HepG2 (cell line): ENCODE measurements around the gene GYPC.

ENCODE experiments used
- ELF4 ChIP-seq: sonication (generic); formaldehyde crosslinking; IDR thresholded peaks from 2 replicates; pipeline ENCODE4 v1.5.0; 2020; ENCODE audit warnings: missing genetic modification reagents, mild to moderate bottlenecking, moderate library complexity, borderline replicate concordance
- RAD21 ChIP-seq: fragments of 450-650 bp; formaldehyde crosslinking; IDR thresholded peaks from 2 replicates; pipeline ENCODE4 v1.5.0; 2020; ENCODE audit warnings: mild to moderate bottlenecking
- TF ChIP-seq, protein P1 (sequence below): IDR thresholded peaks from 2 replicates; pipeline ENCODE4 v1.6.1; 2012; ENCODE audit warnings: inconsistent platforms
- TF ChIP-seq, protein P2 (sequence below): sonication (generic); formaldehyde crosslinking; IDR thresholded peaks from 2 replicates; pipeline ENCODE4 v1.5.0; 2020; ENCODE audit warnings: mild to moderate bottlenecking, missing genetic modification reagents, borderline replicate concordance

- TF ChIP-seq, protein P1, sequence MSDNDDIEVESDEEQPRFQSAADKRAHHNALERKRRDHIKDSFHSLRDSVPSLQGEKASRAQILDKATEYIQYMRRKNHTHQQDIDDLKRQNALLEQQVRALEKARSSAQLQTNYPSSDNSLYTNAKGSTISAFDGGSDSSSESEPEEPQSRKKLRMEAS: no peak
- no peak for TF ChIP-seq ELF4 (CRISPR knock-in tag)
- TF ChIP-seq RAD21 (CRISPR knock-in tag): no peak
- TF ChIP-seq, protein P2, sequence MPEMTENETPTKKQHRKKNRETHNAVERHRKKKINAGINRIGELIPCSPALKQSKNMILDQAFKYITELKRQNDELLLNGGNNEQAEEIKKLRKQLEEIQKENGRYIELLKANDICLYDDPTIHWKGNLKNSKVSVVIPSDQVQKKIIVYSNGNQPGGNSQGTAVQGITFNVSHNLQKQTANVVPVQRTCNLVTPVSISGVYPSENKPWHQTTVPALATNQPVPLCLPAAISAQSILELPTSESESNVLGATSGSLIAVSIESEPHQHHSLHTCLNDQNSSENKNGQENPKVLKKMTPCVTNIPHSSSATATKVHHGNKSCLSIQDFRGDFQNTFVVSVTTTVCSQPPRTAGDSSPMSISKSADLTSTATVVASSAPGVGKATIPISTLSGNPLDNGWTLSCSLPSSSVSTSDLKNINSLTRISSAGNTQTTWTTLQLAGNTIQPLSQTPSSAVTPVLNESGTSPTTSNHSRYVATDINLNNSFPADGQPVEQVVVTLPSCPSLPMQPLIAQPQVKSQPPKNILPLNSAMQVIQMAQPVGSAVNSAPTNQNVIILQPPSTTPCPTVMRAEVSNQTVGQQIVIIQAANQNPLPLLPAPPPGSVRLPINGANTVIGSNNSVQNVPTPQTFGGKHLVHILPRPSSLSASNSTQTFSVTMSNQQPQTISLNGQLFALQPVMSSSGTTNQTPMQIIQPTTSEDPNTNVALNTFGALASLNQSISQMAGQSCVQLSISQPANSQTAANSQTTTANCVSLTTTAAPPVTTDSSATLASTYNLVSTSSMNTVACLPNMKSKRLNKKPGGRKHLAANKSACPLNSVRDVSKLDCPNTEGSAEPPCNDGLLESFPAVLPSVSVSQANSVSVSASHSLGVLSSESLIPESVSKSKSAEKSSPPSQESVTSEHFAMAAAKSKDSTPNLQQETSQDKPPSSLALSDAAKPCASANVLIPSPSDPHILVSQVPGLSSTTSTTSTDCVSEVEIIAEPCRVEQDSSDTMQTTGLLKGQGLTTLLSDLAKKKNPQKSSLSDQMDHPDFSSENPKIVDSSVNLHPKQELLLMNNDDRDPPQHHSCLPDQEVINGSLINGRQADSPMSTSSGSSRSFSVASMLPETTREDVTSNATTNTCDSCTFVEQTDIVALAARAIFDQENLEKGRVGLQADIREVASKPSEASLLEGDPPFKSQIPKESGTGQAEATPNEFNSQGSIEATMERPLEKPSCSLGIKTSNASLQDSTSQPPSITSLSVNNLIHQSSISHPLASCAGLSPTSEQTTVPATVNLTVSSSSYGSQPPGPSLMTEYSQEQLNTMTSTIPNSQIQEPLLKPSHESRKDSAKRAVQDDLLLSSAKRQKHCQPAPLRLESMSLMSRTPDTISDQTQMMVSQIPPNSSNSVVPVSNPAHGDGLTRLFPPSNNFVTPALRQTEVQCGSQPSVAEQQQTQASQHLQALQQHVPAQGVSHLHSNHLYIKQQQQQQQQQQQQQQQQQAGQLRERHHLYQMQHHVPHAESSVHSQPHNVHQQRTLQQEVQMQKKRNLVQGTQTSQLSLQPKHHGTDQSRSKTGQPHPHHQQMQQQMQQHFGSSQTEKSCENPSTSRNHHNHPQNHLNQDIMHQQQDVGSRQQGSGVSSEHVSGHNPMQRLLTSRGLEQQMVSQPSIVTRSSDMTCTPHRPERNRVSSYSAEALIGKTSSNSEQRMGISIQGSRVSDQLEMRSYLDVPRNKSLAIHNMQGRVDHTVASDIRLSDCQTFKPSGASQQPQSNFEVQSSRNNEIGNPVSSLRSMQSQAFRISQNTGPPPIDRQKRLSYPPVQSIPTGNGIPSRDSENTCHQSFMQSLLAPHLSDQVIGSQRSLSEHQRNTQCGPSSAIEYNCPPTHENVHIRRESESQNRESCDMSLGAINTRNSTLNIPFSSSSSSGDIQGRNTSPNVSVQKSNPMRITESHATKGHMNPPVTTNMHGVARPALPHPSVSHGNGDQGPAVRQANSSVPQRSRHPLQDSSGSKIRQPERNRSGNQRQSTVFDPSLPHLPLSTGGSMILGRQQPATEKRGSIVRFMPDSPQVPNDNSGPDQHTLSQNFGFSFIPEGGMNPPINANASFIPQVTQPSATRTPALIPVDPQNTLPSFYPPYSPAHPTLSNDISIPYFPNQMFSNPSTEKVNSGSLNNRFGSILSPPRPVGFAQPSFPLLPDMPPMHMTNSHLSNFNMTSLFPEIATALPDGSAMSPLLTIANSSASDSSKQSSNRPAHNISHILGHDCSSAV: no peak
Measured at GRCh38 chr2:126679094-126679713, 23.2 kb downstream of the GYPC start.
